Sigmoid colon (tissue), 7 donors: ENCODE results near the gene PMAIP1. TPM values are rescaled to one million over a fixed set of nuclear protein-coding genes. Genes with fewer than 3 reads are reported as not detected.

Experiments used
- DNase-seq: peaks from one replicate; pipeline ENCODE4 v3.0.0-alpha.2; 2019
- H3K27ac ChIP-seq, 4 donors: fragments of 200-600 bp; sonication (generic); one replicate each; pipeline ENCODE4 v1.5.1; 2016 to 2019; ENCODE audit warnings: mild to moderate bottlenecking in 1 of 4
- H3K27me3 ChIP-seq, 3 donors: fragments of 200-600 bp; sonication (generic); one replicate each; pipeline ENCODE4 v1.5.1; 2019; ENCODE audit warnings: mild to moderate bottlenecking in 1 of 3
- H3K36me3 ChIP-seq, 4 donors: fragments of 200-600 bp; sonication (generic); one replicate each; pipeline ENCODE4 v1.5.1; 2016 to 2019
- H3K4me1 ChIP-seq, 4 donors: fragments of 200-600 bp; sonication (generic); one replicate each; pipeline ENCODE4 v1.5.1; 2017 to 2019
- H3K4me3 ChIP-seq, 4 donors: fragments of 200-600 bp; sonication (generic); one replicate each; pipeline ENCODE4 v1.5.1; 2017 to 2019; ENCODE audit warnings: mild to moderate bottlenecking in 2 of 4, moderate library complexity in 1 of 4
- H3K9me3 ChIP-seq, 4 donors: fragments of 200-600 bp in 3 of 4; sonication (generic) in 3 of 4; one replicate each; pipeline versions ENCODE4 v1.5.1 to v1.6.1; 2013 to 2019
- EP300 ChIP-seq, 4 donors: sonication (generic); formaldehyde crosslinking; IDR thresholded peaks; one replicate each; pipeline ENCODE4 v1.6.1; 2017; ENCODE audit warnings: antibody characterized with exemption in 4 of 4
- POLR2A ChIP-seq, 2 donors: fragments of 450-650 bp; IDR thresholded peaks; one replicate each; pipeline ENCODE4 v1.6.1; 2016; ENCODE audit warnings: antibody characterized with exemption in 2 of 2, mild to moderate bottlenecking in 2 of 2, moderate library complexity in 2 of 2
- POLR2AphosphoS5 ChIP-seq, 4 donors: sonication (generic); formaldehyde crosslinking; IDR thresholded peaks; one replicate each; pipeline ENCODE4 v1.6.1; 2017; ENCODE audit warnings: antibody characterized with exemption in 4 of 4
- WGBS, 2 donors: extraction: QIAGEN DNeasy Blood & Tissue Kit; methylation state at CpG; one replicate each; pipeline ENCODE4 v1.1.7; 2013; 5-methylcytosine and 5-hydroxymethylcytosine counted together
- intact Hi-C: fragments of 100-400 bp; cut with DNase I; formaldehyde crosslinking; loops from one replicate; pipeline ENCODE4 v1.15.1; 2023
- polyA plus RNA-seq, 3 donors: library from polyadenylated mRNA; stranded (reverse); fragments of 200-250 nt; gene quantifications; one replicate each; pipeline ENCODE4 v1.2.3, GENCODE V29; 2013
- total RNA-seq, 4 donors: library from RNA; depleted of rRNA; stranded (reverse); fragments of >200 nt; gene quantifications; one replicate each; pipeline ENCODE4 v1.1.0, GENCODE V29; 2016
- TF ChIP-seq, protein P1 (sequence below), 4 experiments: fragments of 450-650 bp in 3 of 4; fragments of 200-600 bp in 1 of 4; IDR thresholded peaks; one replicate each; pipeline ENCODE4 v1.5.1; 2016 to 2019; ENCODE audit warnings: antibody characterized with exemption in 4 of 4, mild to moderate bottlenecking in 3 of 4, moderate library complexity in 2 of 4
- donor health status: healthy with polysubstance abuse.
- donor health status: Bipolar disorder and iron deficiency.
- donor health status: healthy.

PMAIP1 gene
- total and polyA plus RNA-seq, 7 donors, result 0.99 to 9.5 (median 4.4) TPM; not detected in 1

DNA sequence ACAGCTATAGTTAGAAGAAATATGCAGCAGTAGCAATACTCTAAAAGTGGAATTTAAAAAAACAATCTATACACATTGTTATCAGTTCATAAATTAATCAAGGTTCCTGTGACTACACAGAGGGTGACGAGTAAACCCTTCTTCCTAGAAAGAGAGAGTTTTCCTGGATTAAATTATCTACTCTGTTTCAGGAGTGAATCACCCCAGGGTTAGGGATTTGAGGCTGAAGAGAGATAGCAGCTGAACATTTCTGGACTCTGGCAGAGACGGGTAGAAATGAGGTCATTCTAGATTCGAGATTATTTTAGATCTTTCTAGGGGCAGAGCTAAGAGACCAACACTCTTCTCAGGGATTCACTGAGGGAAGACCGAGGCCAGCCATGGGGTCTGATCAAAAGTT, 38.8 kb upstream of the PMAIP1 start:
- Histone ChIP-seq H3K36me3 (no peaks in the 10 kb centered on the region), H3K4me1 (no peaks in the 10 kb centered on the region), H3K4me3 (no peak overlapping the region), H3K27me3 (no peaks in the 10 kb centered on the region), H3K9me3 (no peaks in the 10 kb centered on the region), H3K27ac (no peak overlapping the region)
- TF ChIP-seq EP300 (IDR thresholded peaks at IDR 0.05) (no peak), POLR2AphosphoS5 (IDR thresholded peaks at IDR 0.05) (no peak), POLR2A (IDR thresholded peaks at IDR 0.05) (no peak)
- TF ChIP-seq, protein P1, sequence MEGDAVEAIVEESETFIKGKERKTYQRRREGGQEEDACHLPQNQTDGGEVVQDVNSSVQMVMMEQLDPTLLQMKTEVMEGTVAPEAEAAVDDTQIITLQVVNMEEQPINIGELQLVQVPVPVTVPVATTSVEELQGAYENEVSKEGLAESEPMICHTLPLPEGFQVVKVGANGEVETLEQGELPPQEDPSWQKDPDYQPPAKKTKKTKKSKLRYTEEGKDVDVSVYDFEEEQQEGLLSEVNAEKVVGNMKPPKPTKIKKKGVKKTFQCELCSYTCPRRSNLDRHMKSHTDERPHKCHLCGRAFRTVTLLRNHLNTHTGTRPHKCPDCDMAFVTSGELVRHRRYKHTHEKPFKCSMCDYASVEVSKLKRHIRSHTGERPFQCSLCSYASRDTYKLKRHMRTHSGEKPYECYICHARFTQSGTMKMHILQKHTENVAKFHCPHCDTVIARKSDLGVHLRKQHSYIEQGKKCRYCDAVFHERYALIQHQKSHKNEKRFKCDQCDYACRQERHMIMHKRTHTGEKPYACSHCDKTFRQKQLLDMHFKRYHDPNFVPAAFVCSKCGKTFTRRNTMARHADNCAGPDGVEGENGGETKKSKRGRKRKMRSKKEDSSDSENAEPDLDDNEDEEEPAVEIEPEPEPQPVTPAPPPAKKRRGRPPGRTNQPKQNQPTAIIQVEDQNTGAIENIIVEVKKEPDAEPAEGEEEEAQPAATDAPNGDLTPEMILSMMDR (IDR thresholded peaks at IDR 0.05), result no peak
- 67 to 78% methylated on average over 4 of the region's 4 CpGs for WGBS, 2 donors
- no peak for DNase-seq
- intact Hi-C loops, result no loop called here

DNA sequence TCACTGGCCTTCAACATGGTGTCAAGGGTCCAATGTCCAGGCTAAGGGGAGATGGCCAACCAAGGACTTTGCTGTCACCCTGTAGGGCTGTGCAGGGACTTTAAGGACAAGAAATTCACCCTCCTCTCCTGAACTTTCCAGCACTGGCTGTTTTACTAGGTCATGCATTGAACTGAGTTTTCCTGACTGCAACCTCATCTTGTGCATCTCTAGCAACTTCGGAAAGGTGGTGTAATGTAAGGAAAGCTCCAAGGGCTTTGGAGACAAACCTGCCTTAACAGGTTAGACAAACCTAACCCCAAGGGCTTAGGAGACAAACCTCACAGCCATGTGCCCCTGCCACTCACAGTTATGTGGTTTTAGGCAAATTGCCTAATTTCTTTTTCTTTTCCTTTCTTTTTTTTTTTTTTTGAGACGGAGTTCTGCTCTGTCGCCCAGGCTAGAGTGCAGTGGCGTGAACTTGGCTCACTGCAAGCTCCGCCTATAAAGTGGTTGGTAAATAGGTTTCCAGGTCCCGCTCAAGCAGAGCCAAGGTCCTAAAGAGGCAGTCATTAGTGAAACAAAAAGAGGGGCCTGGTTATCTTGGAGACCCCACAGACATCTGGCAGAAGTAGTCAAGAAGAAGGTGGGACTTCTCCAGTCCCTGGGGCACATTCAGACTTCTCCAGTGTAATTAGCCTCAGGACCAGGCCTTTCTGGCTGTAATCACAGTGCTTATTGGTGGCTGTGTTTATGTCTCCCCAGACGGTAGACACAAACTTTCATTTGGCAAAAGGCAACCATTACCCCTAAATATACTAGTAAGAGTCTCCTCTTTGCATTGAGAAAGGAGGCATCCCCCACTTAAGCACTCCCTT, 37.6 kb upstream of the PMAIP1 start:
- H3K36me3 ChIP-seq, result no peaks in the 10 kb centered on the region
- no peaks in the 10 kb centered on the region for H3K4me1 ChIP-seq
- DNase-seq, result no peak
- no peaks in the 10 kb centered on the region for H3K9me3 ChIP-seq
- H3K4me3 ChIP-seq, result no peak overlapping the region
- no peak overlapping the region for H3K27ac ChIP-seq
- intact Hi-C loops, result no loop called here
- WGBS, 2 donors, result 52 to 56% methylated on average over 7 of the region's 7 CpGs
- TF ChIP-seq EP300 (IDR thresholded peaks at IDR 0.05) (no peak), POLR2A (IDR thresholded peaks at IDR 0.05) (no peak), POLR2AphosphoS5 (IDR thresholded peaks at IDR 0.05) (no peak)
- TF ChIP-seq, protein P1 (IDR thresholded peaks at IDR 0.05), result no peak
- no peaks in the 10 kb centered on the region for H3K27me3 ChIP-seq

DNA sequence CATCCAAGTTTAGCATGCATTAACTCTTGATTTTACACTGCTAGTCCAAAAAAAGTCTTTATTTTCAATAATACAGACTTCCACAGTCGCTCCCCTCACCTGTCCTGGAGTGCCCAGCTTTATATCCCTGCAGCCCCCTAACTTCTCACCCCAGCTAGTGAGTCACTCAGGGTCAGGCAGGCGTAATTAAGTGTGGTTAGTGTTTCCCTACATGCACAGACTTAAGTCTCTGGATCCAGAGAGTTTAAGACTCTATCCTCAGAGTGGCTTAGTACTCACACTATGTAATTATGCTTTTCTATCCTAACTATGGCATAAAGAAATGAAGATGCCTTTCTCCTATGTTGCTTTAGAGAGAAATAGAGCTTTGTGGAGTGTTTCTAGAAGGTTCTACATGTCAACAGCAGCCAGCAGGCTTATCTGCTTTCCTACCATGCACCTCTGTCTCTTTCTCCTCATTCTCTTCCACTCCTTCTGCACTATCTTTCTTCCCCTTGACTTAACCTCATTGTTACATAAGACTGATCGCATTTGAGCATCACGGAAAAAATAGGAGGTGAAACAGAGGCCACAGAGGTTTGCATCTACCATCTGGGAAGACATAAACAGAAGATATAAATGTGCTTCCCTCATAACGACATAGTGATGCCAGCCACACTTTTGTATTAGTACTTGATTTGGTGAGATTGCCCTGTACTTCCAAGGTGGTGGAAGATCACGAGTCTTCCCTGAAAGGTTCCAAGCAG, 34.4 kb upstream of the PMAIP1 start:
- H3K9me3 ChIP-seq, result no peaks in the 10 kb centered on the region

DNA sequence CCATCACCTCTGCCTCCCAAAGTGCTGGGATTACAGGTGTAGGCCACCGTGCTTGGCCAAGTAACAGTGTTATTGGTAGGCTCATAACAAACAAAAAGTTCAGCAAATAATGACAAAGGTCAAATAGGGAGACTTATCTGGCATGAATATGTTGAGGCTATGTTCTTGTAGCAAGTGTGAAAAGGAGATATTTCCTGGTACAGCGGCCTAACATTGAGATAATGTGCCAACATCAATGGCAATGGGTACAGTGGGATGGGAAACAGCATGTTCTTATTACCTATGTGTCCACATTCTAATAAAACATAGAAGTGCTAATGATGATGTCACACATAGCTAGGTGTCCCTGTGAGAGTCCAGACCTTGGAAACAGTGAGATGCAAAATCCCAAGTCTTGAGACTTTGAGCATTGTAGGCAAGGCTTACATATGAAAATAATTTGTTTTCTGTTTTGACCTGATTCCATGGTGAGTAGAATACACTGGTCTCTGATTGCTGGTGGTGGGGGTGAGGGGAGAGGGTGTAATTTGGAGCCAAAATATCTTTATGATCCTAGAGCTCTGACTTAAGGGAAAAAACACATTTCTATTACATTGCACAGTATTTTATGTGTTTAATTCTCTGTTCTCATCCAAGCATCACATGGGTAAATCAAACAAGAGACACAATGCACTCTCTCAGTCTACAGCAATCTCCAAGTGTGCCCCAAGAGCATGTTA, 33.1 kb upstream of the PMAIP1 start:
- H3K36me3 ChIP-seq, result no peaks in the 10 kb centered on the region
- H3K27me3 ChIP-seq, result no peaks in the 10 kb centered on the region
- H3K4me1 ChIP-seq, result no peaks in the 10 kb centered on the region
- intact Hi-C loops, result no loop called here
- H3K4me3 ChIP-seq, result no peak overlapping the region
- no peak for DNase-seq
- 67 to 83% methylated on average over 2 of the region's 2 CpGs for WGBS, 2 donors
- no peak overlapping the region for H3K27ac ChIP-seq
- H3K9me3 ChIP-seq, result no peaks in the 10 kb centered on the region
- TF ChIP-seq POLR2AphosphoS5 (IDR thresholded peaks at IDR 0.05), result no peak
- TF ChIP-seq, protein P1 (IDR thresholded peaks at IDR 0.05), result no peak
- TF ChIP-seq EP300 (IDR thresholded peaks at IDR 0.05), result no peak
- TF ChIP-seq POLR2A (IDR thresholded peaks at IDR 0.05), result no peak

More for the DNA sequence above, 34.4 kb upstream of the PMAIP1 start:
- intact Hi-C loops, result no loop called here
- Histone ChIP-seq H3K27ac (no peak overlapping the region), H3K4me3 (no peak overlapping the region), H3K36me3 (no peaks in the 10 kb centered on the region), H3K27me3 (no peaks in the 10 kb centered on the region), H3K4me1 (no peaks in the 10 kb centered on the region)
- DNase-seq, result no peak
- WGBS, 2 donors, result 79 to 84% methylated on average over 6 of the region's 6 CpGs
- TF ChIP-seq POLR2A (IDR thresholded peaks at IDR 0.05), result no peak
- TF ChIP-seq, protein P1 (IDR thresholded peaks at IDR 0.05), result no peak
- TF ChIP-seq EP300 (IDR thresholded peaks at IDR 0.05), result no peak
- no peak for TF ChIP-seq POLR2AphosphoS5 (IDR thresholded peaks at IDR 0.05)
